HCT116 (cell line): ENCODE data around the gene RPS16. TPM values are rescaled to one million over a fixed set of nuclear protein-coding genes. Genes with fewer than 3 reads are reported as not detected.
"Not testable (repeated sequence)": the region's sequence is repeated elsewhere in the genome, so short reads cannot be mapped to it uniquely, and the experiment has no call there.

Experiments
- ATAC-seq: fragments of 200-7000 bp; cut with Tn5 transposase; 2 replicates; pipeline ENCODE4 v1.9.1; 2020; ENCODE audit warnings: mild to moderate bottlenecking, moderate library complexity
- BruUV-seq: library from RNA; stranded (reverse); fragments of 400-500 nt; replicated peaks from 2 replicates; lab custom pipeline; 2021; lab: Mats Ljungman, UMichigan
- CTCF ChIA-PET: fragments of 300-600 bp; sonication (Branson Sonifier 250); formaldehyde crosslinking; loops from one replicate; lab custom pipeline; 2021; ENCODE audit warnings: antibody characterized with exemption; lab: Charles Lee
- POLR2A ChIA-PET: fragments of 300-600, 350-600 bp; sonication (Branson Sonifier 250); formaldehyde crosslinking; loops from one replicate; lab custom pipeline; 2021; ENCODE audit warnings: antibody characterized with exemption; lab: Charles Lee
- RAD21 ChIA-PET, 2 experiments: fragments of 300-600 bp; sonication (Branson Sonifier 250); formaldehyde crosslinking; loops; one replicate each; lab custom pipeline; 2023; ENCODE audit warnings: low total read pairs in 2 of 2; ENCODE audit not compliant: uncharacterized antibody in 2 of 2, unreplicated experiment in 2 of 2, low non-redundant PET in 1 of 2; lab: Charles Lee
- DNase-seq: peaks from one replicate; pipeline ENCODE4 v3.0.0-alpha.2; 2010; ENCODE audit warnings: low read depth, low spot score
- H2AFZ ChIP-seq: fragments of 200-600 bp; shearing (Covaris generic), sonication (generic); 2 replicates; pipeline ENCODE4 v1.6.1; 2017; ENCODE audit warnings: low read depth, mixed run types, mixed read lengths, antibody characterized with exemption, low read length; ENCODE audit not compliant: poor library complexity, severe bottlenecking
- H3K27ac ChIP-seq: 2 replicates; pipeline ENCODE4 v1.5.1; 2012; ENCODE audit warnings: low read depth, low read length
- H3K27me3 ChIP-seq: fragments of 200-600 bp; sonication (generic); 2 replicates; pipeline ENCODE4 v1.6.1; 2016; ENCODE audit warnings: mixed run types, low read length, mixed read lengths; ENCODE audit not compliant: insufficient read depth
- H3K36me3 ChIP-seq, 2 experiments: fragments of 200-500 bp in 1 of 2; fragments of 200-600 bp in 1 of 2; sonication (Bioruptor generic) in 1 of 2; sonication (generic) in 1 of 2; 2 replicates each; pipeline versions ENCODE4 v1.5.1 to v1.6.1; 2014 to 2016; ENCODE audit warnings: low read length in 2 of 2, inconsistent platforms in 1 of 2, mixed read lengths in 1 of 2, mixed run types in 1 of 2; ENCODE audit not compliant: insufficient read depth in 2 of 2, control insufficient read depth in 1 of 2
- H3K4me1 ChIP-seq, 2 experiments: fragments of 200-600 bp in 1 of 2; sonication (generic) in 1 of 2; 2 replicates each; pipeline versions ENCODE4 v1.5.1 to v1.6.1; 2012 to 2017; ENCODE audit warnings: low read length in 2 of 2, inconsistent platforms in 1 of 2, mild to moderate bottlenecking in 1 of 2, mixed read lengths in 1 of 2, mixed run types in 1 of 2, moderate library complexity in 1 of 2; ENCODE audit not compliant: insufficient read depth in 2 of 2, control insufficient read depth in 1 of 2
- H3K4me2 ChIP-seq: fragments of 200-600 bp; sonication (generic); 2 replicates; pipeline ENCODE4 v1.6.1; 2017; ENCODE audit warnings: mixed run types, low read length, mixed read lengths
- H3K4me3 ChIP-seq, 2 experiments: fragments of 200-600 bp in 1 of 2; sonication (generic) in 1 of 2; replicated peaks in 1 of 2; 2 replicates each; pipeline ENCODE4 v1.5.1; 2011 to 2016; ENCODE audit warnings: low read length in 2 of 2, control low read depth in 1 of 2, low read depth in 1 of 2, mild to moderate bottlenecking in 1 of 2, mixed read lengths in 1 of 2, mixed run types in 1 of 2
- H3K79me2 ChIP-seq: fragments of 200-600 bp; sonication (generic); 2 replicates; pipeline ENCODE4 v1.6.1; 2017; ENCODE audit warnings: mild to moderate bottlenecking, mixed run types, low read length, moderate library complexity, mixed read lengths; ENCODE audit not compliant: insufficient read depth
- H3K9ac ChIP-seq: fragments of 200-600 bp; sonication (generic); 2 replicates; pipeline ENCODE4 v1.6.1; 2016; ENCODE audit warnings: low read length, mixed read lengths
- H3K9me2 ChIP-seq: fragments of 200-600 bp; sonication (generic), shearing (Covaris generic); 2 replicates; pipeline ENCODE4 v1.6.1; 2017; ENCODE audit warnings: mixed run types, mild to moderate bottlenecking, moderate library complexity; ENCODE audit not compliant: insufficient read depth
- H3K9me3 ChIP-seq, 2 experiments: fragments of 200-500 bp in 1 of 2; fragments of 200-600 bp in 1 of 2; sonication (Bioruptor generic) in 1 of 2; sonication (generic) in 1 of 2; 2 replicates each; pipeline ENCODE4 v1.6.1; 2014 to 2017; ENCODE audit warnings: low read length in 2 of 2, mixed read lengths in 2 of 2, inconsistent platforms in 1 of 2, low read depth in 1 of 2, mild to moderate bottlenecking in 1 of 2, mixed run types in 1 of 2, moderate library complexity in 1 of 2; ENCODE audit not compliant: control insufficient read depth in 1 of 2, insufficient read depth in 1 of 2
- H4K20me1 ChIP-seq: fragments of 200-600 bp; sonication (generic), shearing (Covaris generic); 2 replicates; pipeline ENCODE4 v1.6.1; 2017; ENCODE audit warnings: mixed run types, mild to moderate bottlenecking, moderate library complexity; ENCODE audit not compliant: insufficient read depth
- CBX3 ChIP-seq: IDR thresholded peaks from 2 replicates; pipeline ENCODE4 v1.6.1; 2012; ENCODE audit warnings: low read depth
- JUND ChIP-seq: IDR thresholded peaks from 2 replicates; pipeline ENCODE4 v1.6.1; 2012
- POLR2A ChIP-seq: IDR thresholded peaks from 2 replicates; pipeline ENCODE4 v1.7.0; 2011; ENCODE audit warnings: borderline replicate concordance; ENCODE audit not compliant: insufficient read depth, insufficient read length; ENCODE audit errors: extremely low read depth
- POLR2AphosphoS5 ChIP-seq: IDR thresholded peaks from 2 replicates; pipeline ENCODE4 v1.6.1; 2011; ENCODE audit warnings: mild to moderate bottlenecking, low read depth, low read length, moderate library complexity
- TCF7L2 ChIP-seq: IDR thresholded peaks from 2 replicates; pipeline ENCODE4 v1.7.0; 2011; ENCODE audit warnings: borderline replicate concordance, inconsistent platforms; ENCODE audit not compliant: insufficient read depth, insufficient read length; ENCODE audit errors: extremely low read depth
- YY1 ChIP-seq: IDR thresholded peaks from 2 replicates; pipeline ENCODE4 v1.6.1; 2011; ENCODE audit warnings: low read length, low read depth, moderate library complexity, mild to moderate bottlenecking; ENCODE audit not compliant: insufficient replicate concordance; ENCODE audit errors: extremely low read depth
- intact Hi-C: fragments of 100-400 bp; cut with micrococcal nuclease; formaldehyde crosslinking; loops from 2 replicates; pipeline ENCODE4 v1.10.0; 2022
- total RNA-seq: library from RNA; stranded (reverse); gene quantifications from one replicate; pipeline ENCODE4 v1.2.1, GENCODE V29; 2021; ENCODE audit not compliant: unreplicated experiment
- TF ChIP-seq, protein P1 (sequence below): IDR thresholded peaks from 2 replicates; pipeline ENCODE4 v1.6.1; 2012

RPS16 gene
- total RNA-seq, 1 experiment from 2014 or later = 3,365 TPM

DNA sequence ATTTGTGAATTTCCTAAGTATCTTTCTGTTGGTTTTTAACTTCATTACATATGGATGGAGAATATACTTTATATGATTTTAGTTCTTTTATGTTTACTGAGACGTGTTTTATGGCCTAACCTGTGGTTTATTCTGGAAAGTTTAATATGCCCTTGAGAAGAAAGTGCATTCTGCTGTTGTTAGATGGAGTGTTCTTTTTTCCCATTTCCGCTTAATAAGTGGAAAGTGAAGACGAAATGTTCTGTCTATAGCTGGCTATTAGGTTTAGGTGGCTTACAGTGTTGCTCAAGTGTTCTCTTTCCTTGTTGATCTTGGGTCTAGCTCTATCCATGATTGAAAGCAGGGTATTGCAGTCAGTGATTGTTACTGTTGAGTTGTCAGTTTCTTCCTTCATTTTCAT is 27.7 kb upstream of the RPS16 start:
- Histone ChIP-seq H3K27ac (no peak overlapping the region), H3K27me3 (no peaks in the 10 kb centered on the region), H2AFZ (no peak overlapping the region), H4K20me1 (no peaks in the 10 kb centered on the region), H3K9me2 (no peaks in the 10 kb centered on the region), H3K9me3 (no peaks in the 10 kb centered on the region), H3K4me3 (no peak overlapping the region), H3K36me3 (peaks cover 47 to 66% of the 10 kb centered on the region in 2 experiments), H3K9ac (no peak overlapping the region), H3K79me2 (peaks cover 21% of the 10 kb centered on the region; the same call in 1 of the 2 replicates), H3K4me2 (no peak overlapping the region), H3K4me1 (no peaks in the 10 kb centered on the region)
- RAD21 ChIA-PET = no interaction called here
- POLR2A ChIA-PET = interaction anchor here (1.0 kb wide), 1 partner anchor 8 kb away, joined by 3 read pairs; no protein-coding TSS in a partner anchor
- CTCF ChIA-PET = interaction anchor here (1.8 kb wide), 1 partner anchor 11 kb away, joined by 5 read pairs; no protein-coding TSS in a partner anchor
- DNase-seq (no peak), ATAC-seq (no peak)
- BruUV-seq = no TSS peak
- TF ChIP-seq TCF7L2 (no peak), YY1 (no peak), POLR2AphosphoS5 (no peak), CBX3 (no peak), JUND (no peak), POLR2A (no peak)
- TF ChIP-seq, protein P1, sequence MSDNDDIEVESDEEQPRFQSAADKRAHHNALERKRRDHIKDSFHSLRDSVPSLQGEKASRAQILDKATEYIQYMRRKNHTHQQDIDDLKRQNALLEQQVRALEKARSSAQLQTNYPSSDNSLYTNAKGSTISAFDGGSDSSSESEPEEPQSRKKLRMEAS = no peak
- intact Hi-C loops = no loop called here

DNA sequence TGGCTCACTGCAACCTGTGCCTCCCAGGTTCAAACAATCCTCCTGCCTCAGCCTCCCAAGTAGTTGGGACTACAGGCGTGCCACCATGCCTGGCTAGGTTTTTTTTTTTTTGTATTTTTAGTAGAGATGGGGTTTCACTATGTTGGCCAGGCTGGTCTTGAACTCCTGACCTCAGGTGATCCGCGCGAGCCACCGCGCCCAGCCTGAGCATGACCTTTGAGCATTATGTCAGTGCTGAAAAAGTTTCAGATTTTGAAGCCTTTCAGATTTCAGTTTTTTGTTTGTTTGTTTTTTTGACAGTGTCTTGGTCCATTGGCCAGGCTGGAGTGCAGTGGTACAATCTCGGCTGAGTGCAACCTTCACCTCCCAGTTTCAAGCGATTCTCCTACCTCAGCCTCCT is 15.5 kb upstream of the RPS16 start:
- BruUV-seq, H3K4me2 ChIP-seq, H3K9ac ChIP-seq, DNase-seq, intact Hi-C loops, CTCF ChIA-PET, RAD21 ChIA-PET, H3K9me2 ChIP-seq, H3K27ac ChIP-seq, H4K20me1 ChIP-seq, POLR2A ChIA-PET, H2AFZ ChIP-seq, H3K27me3 ChIP-seq, H3K9me3 ChIP-seq, ATAC-seq, H3K4me3 ChIP-seq: not testable (repeated sequence)
- Histone ChIP-seq H3K79me2 (peaks cover 89% of the 10 kb centered on the region), H3K4me1 (peaks cover 5 to 22% of the 10 kb centered on the region in 2 experiments), H3K36me3 (peaks cover 8 to 30% of the 10 kb centered on the region in 2 experiments; a peak in 3 of 4 replicates)
